ENCODE measurements around the gene CALHM1.

DNA sequence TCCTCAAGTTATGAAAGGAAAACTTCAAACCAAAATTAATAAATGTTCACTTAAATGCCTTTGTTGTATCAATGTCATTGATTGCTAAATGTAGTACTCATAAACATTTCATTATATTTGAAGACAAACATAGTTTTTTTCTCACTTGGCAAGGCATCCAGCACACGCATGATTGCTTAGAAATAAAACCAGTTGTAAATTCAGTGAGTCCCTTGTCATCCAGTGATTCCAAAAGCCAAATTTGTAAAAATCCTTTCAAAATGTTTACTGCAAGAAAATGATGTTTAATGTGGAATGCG lies 28.7 kb upstream of the CALHM1 start:
- TF ChIP-seq, protein P1, sequence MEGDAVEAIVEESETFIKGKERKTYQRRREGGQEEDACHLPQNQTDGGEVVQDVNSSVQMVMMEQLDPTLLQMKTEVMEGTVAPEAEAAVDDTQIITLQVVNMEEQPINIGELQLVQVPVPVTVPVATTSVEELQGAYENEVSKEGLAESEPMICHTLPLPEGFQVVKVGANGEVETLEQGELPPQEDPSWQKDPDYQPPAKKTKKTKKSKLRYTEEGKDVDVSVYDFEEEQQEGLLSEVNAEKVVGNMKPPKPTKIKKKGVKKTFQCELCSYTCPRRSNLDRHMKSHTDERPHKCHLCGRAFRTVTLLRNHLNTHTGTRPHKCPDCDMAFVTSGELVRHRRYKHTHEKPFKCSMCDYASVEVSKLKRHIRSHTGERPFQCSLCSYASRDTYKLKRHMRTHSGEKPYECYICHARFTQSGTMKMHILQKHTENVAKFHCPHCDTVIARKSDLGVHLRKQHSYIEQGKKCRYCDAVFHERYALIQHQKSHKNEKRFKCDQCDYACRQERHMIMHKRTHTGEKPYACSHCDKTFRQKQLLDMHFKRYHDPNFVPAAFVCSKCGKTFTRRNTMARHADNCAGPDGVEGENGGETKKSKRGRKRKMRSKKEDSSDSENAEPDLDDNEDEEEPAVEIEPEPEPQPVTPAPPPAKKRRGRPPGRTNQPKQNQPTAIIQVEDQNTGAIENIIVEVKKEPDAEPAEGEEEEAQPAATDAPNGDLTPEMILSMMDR (conservative IDR thresholded peaks at IDR 0.05; ENCODE audit: low read length): no peak
- TF ChIP-seq EZH2phosphoT487 (IDR thresholded peaks at IDR 0.05; ENCODE audit: borderline replicate concordance): no peak
